ENCODE data around the gene ASXL3.

DNA sequence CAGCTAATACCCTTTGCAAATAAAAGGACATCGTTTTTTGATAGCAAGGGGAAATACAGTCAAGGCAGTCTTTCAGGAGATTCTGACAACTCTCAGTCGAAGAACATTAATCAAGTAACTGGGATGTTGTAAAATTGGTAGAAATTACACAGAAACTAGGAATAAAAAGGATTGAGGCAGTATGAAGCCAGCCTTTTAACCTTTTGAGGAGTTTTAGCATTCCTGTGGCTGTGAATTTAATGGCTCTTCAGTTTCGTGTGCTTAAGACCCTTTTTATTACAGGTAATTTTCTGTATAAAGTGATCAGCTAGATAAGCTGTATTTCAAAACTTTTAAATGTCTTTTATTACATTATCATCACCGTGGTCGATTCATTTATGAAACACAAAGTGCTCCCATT, 91.6 kb downstream of the ASXL3 start:
- TF ChIP-seq, protein P1, sequence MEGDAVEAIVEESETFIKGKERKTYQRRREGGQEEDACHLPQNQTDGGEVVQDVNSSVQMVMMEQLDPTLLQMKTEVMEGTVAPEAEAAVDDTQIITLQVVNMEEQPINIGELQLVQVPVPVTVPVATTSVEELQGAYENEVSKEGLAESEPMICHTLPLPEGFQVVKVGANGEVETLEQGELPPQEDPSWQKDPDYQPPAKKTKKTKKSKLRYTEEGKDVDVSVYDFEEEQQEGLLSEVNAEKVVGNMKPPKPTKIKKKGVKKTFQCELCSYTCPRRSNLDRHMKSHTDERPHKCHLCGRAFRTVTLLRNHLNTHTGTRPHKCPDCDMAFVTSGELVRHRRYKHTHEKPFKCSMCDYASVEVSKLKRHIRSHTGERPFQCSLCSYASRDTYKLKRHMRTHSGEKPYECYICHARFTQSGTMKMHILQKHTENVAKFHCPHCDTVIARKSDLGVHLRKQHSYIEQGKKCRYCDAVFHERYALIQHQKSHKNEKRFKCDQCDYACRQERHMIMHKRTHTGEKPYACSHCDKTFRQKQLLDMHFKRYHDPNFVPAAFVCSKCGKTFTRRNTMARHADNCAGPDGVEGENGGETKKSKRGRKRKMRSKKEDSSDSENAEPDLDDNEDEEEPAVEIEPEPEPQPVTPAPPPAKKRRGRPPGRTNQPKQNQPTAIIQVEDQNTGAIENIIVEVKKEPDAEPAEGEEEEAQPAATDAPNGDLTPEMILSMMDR (IDR thresholded peaks at IDR 0.05): no peak
- no peak for TF ChIP-seq POLR2A (IDR thresholded peaks at IDR 0.05)

Data from adrenal gland (tissue), 5 donors.